Erythroblast (primary cell): ENCODE measurements around the gene ZNF138.

Experiments
- DNase-seq, 2 experiments: peaks; one replicate each; lab custom pipeline; 2025; lab: John Stamatoyannopoulos, UW
- GATA1 ChIP-seq: IDR thresholded peaks from 2 replicates; pipeline ENCODE4 v1.6.1; 2011; ENCODE audit warnings: low read depth, mild to moderate bottlenecking, control low read depth, low read length, moderate library complexity
- POLR2A ChIP-seq: IDR thresholded peaks from 2 replicates; pipeline ENCODE4 v1.6.1; 2011; ENCODE audit warnings: mild to moderate bottlenecking, low read length

ZNF138 gene

DNA sequence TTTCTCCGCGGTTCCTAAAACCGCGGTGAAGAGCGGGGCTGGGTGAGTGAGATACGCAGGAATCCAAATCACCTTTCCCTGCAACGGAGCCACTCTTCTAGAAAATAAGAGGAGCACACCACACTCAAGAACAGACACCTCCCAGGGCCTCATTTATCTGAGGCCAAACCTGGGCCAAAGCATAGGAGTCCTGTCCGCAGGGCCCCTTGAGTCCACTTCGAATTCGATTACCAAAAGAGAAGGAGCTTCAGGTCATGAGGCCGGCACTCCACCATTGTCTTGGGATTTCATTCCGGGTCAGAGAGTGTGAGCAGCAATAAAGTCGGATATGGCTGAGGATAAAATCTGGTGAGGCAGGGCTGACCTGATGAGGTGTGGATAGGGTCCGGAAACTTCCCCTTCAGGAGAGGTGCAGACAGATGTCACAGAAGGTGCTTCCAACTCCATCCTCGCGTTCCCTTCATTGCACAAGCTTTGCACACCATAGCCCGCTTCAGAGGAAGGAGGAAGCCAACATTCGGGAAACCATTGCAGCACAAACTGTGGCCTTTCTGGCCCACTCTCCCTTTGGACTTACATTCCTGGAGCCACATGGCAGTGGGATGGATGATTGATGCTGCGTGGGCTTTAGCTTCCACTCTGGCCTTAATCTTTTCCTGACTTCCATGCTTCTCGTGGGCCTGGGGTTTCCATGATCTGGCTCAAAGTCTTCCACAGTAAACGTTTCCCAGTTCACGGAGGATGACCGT lies 81.6 kb downstream of the ZNF138 start:
- TF ChIP-seq GATA1, result no peak
- TF ChIP-seq POLR2A, result no peak
- no peak for DNase-seq

DNA sequence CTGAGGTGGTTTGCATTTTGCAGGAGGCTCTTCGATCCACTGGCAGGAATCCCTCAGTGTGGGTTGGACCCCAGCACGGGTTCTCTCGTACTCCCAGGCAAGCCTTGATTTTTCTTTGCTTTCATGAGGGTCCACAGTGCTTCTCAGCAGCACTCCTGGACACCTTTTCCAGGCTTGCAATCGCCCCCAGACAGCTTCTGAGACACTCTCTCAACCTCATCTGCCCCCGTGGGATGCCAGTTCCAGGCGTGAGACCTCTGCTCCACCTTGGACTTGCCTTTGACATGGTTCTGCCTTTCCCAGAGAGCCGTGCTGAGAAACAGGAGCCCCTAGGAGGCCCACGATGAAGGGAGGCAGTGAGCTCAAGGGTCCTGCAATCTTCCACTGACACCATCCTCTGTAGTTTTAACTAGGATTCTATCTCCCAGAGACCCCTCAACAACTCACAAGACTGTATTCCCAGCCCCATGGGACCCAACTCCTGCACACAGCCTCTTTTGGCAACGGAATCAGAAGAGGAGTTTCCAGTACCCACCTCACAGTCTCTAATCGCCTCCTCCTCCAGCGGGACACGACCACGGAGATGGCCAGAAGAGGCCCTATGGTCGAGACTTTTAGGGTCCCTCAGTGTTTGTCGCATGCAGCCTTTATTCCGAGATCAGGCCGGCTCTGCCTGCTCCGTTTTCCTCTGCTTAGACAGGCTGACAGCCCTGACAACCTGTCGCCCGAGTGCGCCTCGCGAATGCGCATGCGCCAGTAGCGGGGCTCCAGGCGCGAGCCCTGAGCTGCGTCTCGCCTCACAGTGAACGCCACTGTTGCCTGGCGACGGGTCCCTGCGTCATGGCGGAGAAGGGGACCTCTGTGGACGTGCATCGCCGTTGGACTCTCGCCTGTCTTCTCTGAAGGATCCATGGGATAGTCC lies 82.8 kb downstream of the ZNF138 start:
- TF ChIP-seq POLR2A (no peak), GATA1 (no peak)
- peak; percentile 70 to 72 for DNase-seq

DNA sequence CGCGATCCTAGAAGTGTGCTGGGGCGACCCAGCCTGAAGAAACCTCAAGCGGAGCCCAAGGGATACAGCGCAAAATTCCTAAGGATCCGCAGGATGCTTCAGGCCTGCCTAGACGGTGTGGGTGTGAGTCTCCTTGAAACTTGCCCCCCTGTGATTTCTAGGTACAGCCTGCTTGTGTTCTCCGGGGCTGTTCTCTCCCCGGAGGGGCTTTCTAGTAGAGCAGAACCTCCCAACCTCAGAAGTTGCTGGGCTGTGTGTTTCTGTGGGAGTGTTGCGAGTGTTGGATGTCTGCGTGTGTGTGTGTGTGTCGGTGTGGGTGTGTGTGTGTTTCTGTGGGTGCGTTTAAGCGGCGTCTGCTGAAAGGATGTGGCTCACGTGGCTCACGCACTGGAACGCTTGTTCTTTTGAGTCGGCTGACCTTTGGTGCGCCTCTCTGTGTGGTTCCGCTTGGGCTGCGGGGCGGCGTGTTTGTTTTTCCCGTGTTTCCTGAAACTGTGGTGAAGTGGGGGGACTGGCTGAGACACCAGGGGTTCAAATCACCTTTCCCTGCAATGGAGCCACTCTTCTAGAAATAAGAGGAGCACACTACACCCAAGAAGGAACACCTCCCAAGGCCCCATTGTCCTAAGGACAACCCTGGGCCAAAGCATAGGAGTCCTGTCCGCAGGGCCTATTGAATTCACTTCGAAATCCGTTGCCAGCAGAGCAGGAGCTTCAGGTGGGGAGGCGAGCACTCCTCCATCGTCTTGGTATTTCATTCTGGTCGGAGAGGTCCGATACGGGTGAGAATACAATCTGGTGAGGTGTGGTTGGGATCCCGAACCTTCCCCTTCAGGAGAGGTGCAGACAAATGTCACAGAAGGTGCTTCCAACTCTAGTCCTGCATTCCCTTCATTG lies 83.7 kb downstream of the ZNF138 start:
- no peak for DNase-seq
- TF ChIP-seq GATA1, result no peak
- TF ChIP-seq POLR2A, result no peak

DNA sequence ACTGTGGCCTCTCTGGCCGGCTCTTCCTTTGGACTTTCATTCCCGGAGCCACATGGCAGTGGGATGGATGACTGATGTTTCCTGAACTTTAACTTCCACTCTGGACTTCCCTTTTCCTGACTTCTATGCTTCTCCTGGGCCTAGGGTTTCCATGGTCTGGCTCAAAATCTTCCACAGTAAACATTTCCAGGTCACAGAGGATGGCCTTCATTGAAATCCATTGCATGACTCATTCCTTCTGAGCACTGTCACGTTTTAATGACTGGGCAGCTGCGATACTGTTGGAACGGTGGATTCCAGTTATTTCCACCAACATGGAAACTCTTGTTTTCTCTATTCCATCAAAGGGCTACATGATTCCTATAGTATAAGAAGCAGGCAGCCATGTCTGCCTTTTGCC lies 84.5 kb downstream of the ZNF138 start:
- no peak for TF ChIP-seq POLR2A
- TF ChIP-seq GATA1, result no peak
- no peak for DNase-seq

DNA sequence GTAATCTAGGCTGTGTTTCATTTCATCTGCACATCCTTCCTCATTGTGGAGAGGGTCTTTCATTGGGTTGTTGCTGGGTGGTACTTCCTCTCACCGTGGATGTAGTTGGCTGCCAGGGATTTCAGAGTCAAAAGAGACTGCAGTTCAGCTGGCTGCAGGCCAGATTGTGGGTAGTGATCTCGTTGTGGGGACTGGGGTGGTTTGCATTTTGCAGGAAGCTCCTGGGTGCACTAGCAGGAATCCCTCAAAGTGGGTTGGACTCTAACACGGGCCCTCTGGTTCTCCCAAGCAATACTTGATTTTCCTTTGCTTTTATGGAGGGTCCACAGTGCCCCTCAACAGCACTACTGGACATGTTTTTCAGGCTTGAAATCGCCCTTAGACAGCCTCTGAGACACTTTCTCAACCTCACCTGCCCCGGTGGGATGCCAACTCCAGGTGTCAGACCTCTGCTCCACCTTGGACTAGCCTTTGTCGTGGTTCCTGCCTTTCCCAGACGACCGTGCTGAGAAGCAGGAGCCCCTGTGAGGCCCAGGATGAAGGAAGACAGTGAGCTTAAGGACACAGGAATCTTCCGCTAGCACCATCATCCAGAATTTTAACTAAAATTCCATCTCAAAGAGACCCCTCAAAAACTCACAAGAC lies 85.0 kb downstream of the ZNF138 start:
- no peak for DNase-seq

DNA sequence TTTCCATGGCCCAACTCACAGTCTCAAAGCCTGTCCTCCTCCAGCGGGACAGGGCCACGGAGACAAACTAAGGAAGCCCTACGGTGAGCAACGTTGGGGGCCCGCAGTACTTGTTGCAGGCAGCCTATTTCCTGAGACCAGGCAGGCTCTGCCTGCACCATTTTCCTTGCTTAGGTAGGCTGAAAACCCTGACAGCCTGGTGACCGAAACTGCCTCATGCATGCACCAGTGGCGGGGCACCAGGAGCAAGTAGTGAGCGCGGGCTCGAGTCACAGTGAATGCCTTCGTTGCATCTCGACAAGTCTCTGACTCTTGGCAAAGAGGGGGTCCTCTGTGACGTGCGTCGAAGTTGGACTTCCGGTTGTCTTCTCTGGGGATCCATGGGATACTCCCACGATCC lies 85.6 kb downstream of the ZNF138 start:
- TF ChIP-seq GATA1 (no peak), POLR2A (no peak)

More for the DNA sequence above, 85.0 kb downstream of the ZNF138 start:
- TF ChIP-seq GATA1 (no peak), POLR2A (no peak)

DNA sequence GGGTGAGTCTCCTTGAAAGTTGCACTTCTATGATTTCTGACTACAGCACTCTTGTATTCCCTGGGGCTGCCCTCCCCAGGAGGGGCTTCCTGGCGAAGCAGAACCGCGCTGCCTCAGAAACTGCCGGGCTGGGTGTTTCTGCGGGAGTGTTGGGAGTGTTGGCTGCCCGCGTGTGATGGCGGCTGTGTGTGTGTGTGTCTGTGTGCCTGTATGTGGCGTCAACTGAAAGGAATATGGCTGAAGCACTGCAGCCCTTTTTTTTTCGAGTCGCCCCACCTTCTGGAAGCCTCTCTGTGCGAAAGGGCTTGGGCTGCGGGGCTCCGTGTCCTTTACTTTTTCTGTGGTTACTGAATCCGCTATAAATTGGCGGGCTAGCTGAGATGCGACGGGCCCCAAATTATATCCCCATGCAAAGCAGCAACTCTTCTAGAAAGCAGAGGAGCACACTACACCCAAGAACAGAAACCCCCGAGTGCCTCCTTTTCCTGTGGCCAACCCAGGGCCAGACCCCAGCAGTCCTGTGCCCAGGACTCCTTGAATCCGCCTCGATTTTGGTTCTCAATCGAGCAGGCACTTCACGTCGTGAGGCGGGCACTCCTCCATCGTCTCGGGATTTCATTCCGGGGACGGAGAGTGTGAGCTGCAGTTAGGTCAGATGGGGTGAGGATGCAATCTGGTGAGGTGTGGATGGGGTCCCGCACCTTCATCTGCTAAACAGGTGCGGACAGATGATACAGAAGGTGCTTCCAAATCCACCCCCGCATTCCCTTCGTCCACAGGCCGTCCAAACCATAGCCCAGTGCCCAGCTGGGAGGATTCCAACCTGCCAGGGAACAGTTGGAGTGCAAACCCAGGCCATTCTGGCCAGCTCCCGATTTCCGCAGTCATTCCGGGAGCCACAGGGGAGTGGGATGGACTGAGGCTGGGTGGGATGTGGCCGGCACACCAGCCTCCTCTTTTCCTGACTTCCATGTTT lies 86.4 kb downstream of the ZNF138 start:
- DNase-seq, result no peak
- TF ChIP-seq GATA1 (no peak), POLR2A (no peak)

More for the DNA sequence above, 85.6 kb downstream of the ZNF138 start:
- no peak for DNase-seq

DNA sequence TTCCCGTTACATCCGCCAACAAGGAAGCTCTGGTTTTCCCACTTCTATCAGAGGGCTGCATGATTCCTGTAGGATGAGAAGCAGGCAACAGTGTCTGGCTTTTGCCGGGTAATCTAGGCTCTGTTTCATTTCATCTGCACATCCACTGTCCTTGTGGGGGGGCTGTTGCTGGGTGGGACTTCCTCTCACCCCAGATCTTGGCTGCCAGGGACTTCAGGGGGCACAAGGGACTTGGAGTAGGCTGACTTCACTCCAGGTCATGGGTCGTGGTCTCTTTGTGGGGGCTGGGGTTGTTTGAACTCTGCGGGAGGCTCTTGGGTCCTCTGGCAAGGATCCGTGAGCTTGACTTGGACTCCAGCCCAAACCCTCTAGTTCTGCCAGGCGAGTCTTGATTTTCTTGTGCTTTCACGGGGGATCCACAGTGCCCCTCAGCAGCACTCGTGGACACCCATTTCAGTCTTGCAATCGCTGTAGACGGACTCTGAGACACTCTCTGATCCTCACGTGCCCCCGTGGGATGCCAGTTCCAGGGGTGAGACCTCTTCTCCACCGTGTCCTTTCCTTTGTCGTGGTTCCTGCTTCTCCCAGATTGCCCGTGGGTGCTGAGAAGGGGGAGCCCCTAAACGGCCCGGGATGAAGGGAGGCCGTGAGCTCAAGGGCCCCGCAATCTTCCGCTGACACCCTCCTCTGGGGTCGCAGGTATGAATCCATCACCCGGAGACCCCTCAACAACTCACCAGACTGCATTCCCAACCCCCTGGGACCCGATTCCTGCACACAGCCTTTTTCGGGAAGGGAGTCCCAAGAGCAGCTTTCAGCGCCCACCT lies 87.4 kb downstream of the ZNF138 start:
- no peak for DNase-seq
- TF ChIP-seq GATA1 (no peak), POLR2A (no peak)

DNA sequence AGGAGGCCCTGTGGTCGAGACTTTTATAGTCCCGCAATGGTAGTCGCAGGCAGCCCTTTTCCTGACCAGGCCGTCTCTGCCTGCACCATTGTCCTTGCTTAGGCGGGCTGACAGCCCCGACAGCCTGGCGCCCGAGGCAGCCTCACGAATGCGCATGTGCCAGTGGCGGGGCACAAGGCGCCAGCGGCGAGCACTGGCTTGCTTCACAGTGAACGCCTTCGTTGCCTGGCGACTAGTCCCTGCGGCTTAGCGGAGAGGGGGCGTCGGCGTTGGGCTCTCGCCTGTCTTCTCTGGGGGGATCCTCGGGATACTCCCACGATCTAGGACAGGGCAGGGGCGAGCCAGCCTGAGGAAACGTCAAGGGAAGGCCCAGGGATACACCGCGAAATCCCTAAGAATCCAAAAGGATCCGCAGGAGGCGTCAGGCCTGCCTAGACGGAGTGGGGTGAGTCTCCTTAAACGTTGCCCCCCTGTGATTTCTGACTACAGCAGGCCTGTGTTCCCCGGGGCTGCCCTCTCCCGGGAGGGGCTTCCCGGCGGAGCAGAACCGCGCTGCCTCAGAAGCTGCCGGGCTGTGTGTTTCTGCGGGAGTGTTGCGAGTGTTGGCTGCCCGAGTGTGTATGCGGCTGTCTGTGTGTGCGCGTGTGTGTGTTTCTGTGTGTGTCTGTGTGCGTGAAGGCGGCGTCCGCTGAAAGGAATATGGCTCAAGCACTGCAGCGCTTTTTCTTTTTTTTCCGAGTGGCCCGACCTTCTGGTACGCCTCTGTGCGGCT lies 88.3 kb downstream of the ZNF138 start:
- DNase-seq, result peak; percentile 48 to 61
- no peak for TF ChIP-seq GATA1
